ENCODE data around the gene PRKCE.

Gene PRKCE

GRCh38 chr2:45932278-45932975, 281.0 kb downstream of the PRKCE start:
- DNase-seq (ENCODE audit: low read depth, low spot score), result no peak

GRCh38 chr2:45935791-45936622, 284.5 kb downstream of the PRKCE start:
- peak; percentile 96 for DNase-seq (ENCODE audit: low read depth, low spot score)

GRCh38 chr2:45936623-45936979, 285.1 kb downstream of the PRKCE start:
- no peak for DNase-seq (ENCODE audit: low read depth, low spot score)

GRCh38 chr2:45937990-45938389, 286.5 kb downstream of the PRKCE start:
- no peak for DNase-seq (ENCODE audit: low read depth, low spot score)

- peak; percentile 97 for DNase-seq (ENCODE audit: low read depth, low spot score)
Measured at GRCh38 chr2:45938649-45939511, 287.4 kb downstream of the PRKCE start.

GRCh38 chr2:45941531-45942236, 290.2 kb downstream of the PRKCE start:
- DNase-seq (ENCODE audit: low read depth, low spot score), result peak; percentile 49

- peak; percentile 53 for DNase-seq (ENCODE audit: low read depth, low spot score)
Measured at GRCh38 chr2:45942237-45942738, 290.8 kb downstream of the PRKCE start.

- DNase-seq (ENCODE audit: low read depth, low spot score), result peak; percentile 56
Measured at GRCh38 chr2:45943219-45944044, 292.0 kb downstream of the PRKCE start.

- peak; percentile 77 for DNase-seq (ENCODE audit: low read depth, low spot score)
Measured at GRCh38 chr2:45944074-45944473, 292.6 kb downstream of the PRKCE start.

GRCh38 chr2:45945302-45945717, 293.8 kb downstream of the PRKCE start:
- no peak for DNase-seq (ENCODE audit: low read depth, low spot score)

GRCh38 chr2:45946023-45946422, 294.5 kb downstream of the PRKCE start:
- peak; percentile 98 for DNase-seq (ENCODE audit: low read depth, low spot score)

GRCh38 chr2:45950606-45951005, 299.1 kb downstream of the PRKCE start:
- DNase-seq (ENCODE audit: low read depth, low spot score), result no peak

- no peak for DNase-seq (ENCODE audit: low read depth, low spot score)
Measured at GRCh38 chr2:45951025-45951727, 299.7 kb downstream of the PRKCE start.

- no peak for DNase-seq (ENCODE audit: low read depth, low spot score)
Measured at GRCh38 chr2:45952591-45952990, 301.1 kb downstream of the PRKCE start.

- no peak for DNase-seq (ENCODE audit: low read depth, low spot score)
Measured at GRCh38 chr2:45953376-45954027, 302.0 kb downstream of the PRKCE start.

GRCh38 chr2:45954233-45954850, 302.9 kb downstream of the PRKCE start:
- DNase-seq (ENCODE audit: low read depth, low spot score), result no peak

GRCh38 chr2:45957533-45958227, 306.2 kb downstream of the PRKCE start:
- DNase-seq (ENCODE audit: low read depth, low spot score), result no peak
